Endothelial cell of umbilical vein (primary cell): ENCODE data around the gene ST3GAL5. TPM values are rescaled to one million over a fixed set of nuclear protein-coding genes. Genes with fewer than 3 reads are reported as not detected.

Experiments
- BruUV-seq: library from RNA; stranded (reverse); fragments of 400-500 nt; replicated peaks from 2 replicates; lab custom pipeline; 2021; lab: Mats Ljungman, UMichigan
- CTCF ChIA-PET: fragments of 300-600, 350-600 bp; sonication (Branson Sonifier 250); formaldehyde crosslinking; loops from one replicate; lab custom pipeline; 2021; ENCODE audit warnings: antibody characterized with exemption, inconsistent platforms; lab: Charles Lee
- POLR2A ChIA-PET: fragments of 300-600, 350-600 bp; sonication (Branson Sonifier 250); formaldehyde crosslinking; loops from one replicate; lab custom pipeline; 2021; ENCODE audit warnings: antibody characterized with exemption, inconsistent platforms; lab: Charles Lee
- DNase-seq: peaks from one replicate; pipeline ENCODE4 v3.0.0-alpha.2; 2011; ENCODE audit warnings: low read depth, low spot score
- FAIRE-seq: peaks from 2 replicates; lab custom pipeline; 2011; peaks lifted over from hg19 to GRCh38; lab: Jason Lieb, UNC
- H2AFZ ChIP-seq: 2 replicates; pipeline ENCODE4 v1.6.0; 2012; ENCODE audit warnings: low read depth, low read length, control low read depth, inconsistent platforms
- H3K27ac ChIP-seq: 2 replicates; pipeline ENCODE4 v1.5.1; 2011; ENCODE audit warnings: low read depth, mild to moderate bottlenecking, control low read depth, low read length, moderate library complexity; ENCODE audit not compliant: insufficient read depth
- H3K27me3 ChIP-seq, 2 experiments: 2 replicates each; pipeline versions ENCODE4 v1.6.0 to v1.6.1; 2011; ENCODE audit warnings: low read length in 2 of 2, mixed read lengths in 1 of 2; ENCODE audit not compliant: control insufficient read depth in 2 of 2, insufficient read depth in 2 of 2
- H3K36me3 ChIP-seq, 2 experiments: 2 replicates in 1 of 2; 3 replicates in 1 of 2; pipeline ENCODE4 v1.5.1; 2011; ENCODE audit warnings: low read length in 2 of 2, mild to moderate bottlenecking in 1 of 2, moderate library complexity in 1 of 2; ENCODE audit not compliant: control insufficient read depth in 2 of 2, insufficient read depth in 2 of 2; ENCODE audit errors: extremely low read depth in 1 of 2
- H3K4me1 ChIP-seq: 3 replicates; pipeline ENCODE4 v1.5.1; 2011; ENCODE audit warnings: mild to moderate bottlenecking, low read length; ENCODE audit not compliant: control insufficient read depth, insufficient read depth; ENCODE audit errors: extremely low read depth
- H3K4me2 ChIP-seq: 2 replicates; pipeline ENCODE4 v1.6.1; 2011; ENCODE audit warnings: low read length, control low read depth, mixed read lengths; ENCODE audit not compliant: insufficient read depth
- H3K4me3 ChIP-seq, 3 experiments: fragments of 200-600 bp in 1 of 3; sonication (generic), shearing (Covaris generic) in 1 of 3; replicated peaks in 1 of 3; 2 replicates each; pipeline ENCODE4 v1.5.1; 2011 to 2016; ENCODE audit warnings: control low read depth in 3 of 3, low read length in 3 of 3, mild to moderate bottlenecking in 2 of 3, inconsistent platforms in 1 of 3, low read depth in 1 of 3, moderate library complexity in 1 of 3; ENCODE audit not compliant: insufficient read depth in 1 of 3
- H3K79me2 ChIP-seq: 2 replicates; pipeline ENCODE4 v1.6.0; 2012; ENCODE audit warnings: low read length, inconsistent platforms; ENCODE audit not compliant: control insufficient read depth, insufficient read depth
- H3K9ac ChIP-seq: replicated peaks from 2 replicates; pipeline ENCODE3; 2011; ENCODE audit warnings: low read length, control low read depth; ENCODE audit not compliant: insufficient read depth; ENCODE audit errors: extremely low read depth
- H3K9me1 ChIP-seq: replicated peaks from 3 replicates; pipeline ENCODE4 v1.6.0; 2011; ENCODE audit warnings: mild to moderate bottlenecking, low read length; ENCODE audit not compliant: control insufficient read depth, insufficient read depth; ENCODE audit errors: extremely low read depth
- H3K9me3 ChIP-seq: replicated peaks from 2 replicates; pipeline ENCODE4 v1.5.1; 2012; ENCODE audit warnings: low read length, inconsistent platforms; ENCODE audit not compliant: control insufficient read depth, insufficient read depth
- H4K20me1 ChIP-seq: replicated peaks from 2 replicates; pipeline ENCODE3; 2011; ENCODE audit warnings: mild to moderate bottlenecking, low read length; ENCODE audit not compliant: control insufficient read depth, insufficient read depth; ENCODE audit errors: extremely low read depth
- EZH2 ChIP-seq: IDR thresholded peaks from 2 replicates; pipeline ENCODE4 v1.6.1; 2012; ENCODE audit warnings: borderline replicate concordance, low read depth, mild to moderate bottlenecking, moderate library complexity, low read length, inconsistent platforms; ENCODE audit not compliant: severe bottlenecking
- FOS ChIP-seq: IDR thresholded peaks from 2 replicates; pipeline ENCODE4 v1.6.1; 2011; ENCODE audit warnings: mild to moderate bottlenecking, low read length, moderate library complexity, borderline replicate concordance; ENCODE audit not compliant: insufficient read depth
- GATA2 ChIP-seq: IDR thresholded peaks from 2 replicates; pipeline ENCODE4 v1.7.0; 2011; ENCODE audit warnings: low read depth, mild to moderate bottlenecking, moderate library complexity, mixed read lengths, low read length; ENCODE audit not compliant: insufficient read length, insufficient read depth
- JUN ChIP-seq: IDR thresholded peaks from 2 replicates; pipeline ENCODE4 v1.6.1; 2011; ENCODE audit warnings: borderline replicate concordance, low read depth; ENCODE audit not compliant: insufficient read length, insufficient read depth
- MYC ChIP-seq: IDR thresholded peaks from one replicate; pipeline ENCODE4 v1.6.1; 2011; ENCODE audit warnings: mild to moderate bottlenecking, low read depth, low read length
- POLR2A ChIP-seq: IDR thresholded peaks from 2 replicates; pipeline ENCODE4 v1.6.1; 2012; ENCODE audit warnings: low read depth, mild to moderate bottlenecking, control low read depth, low read length
- POLR2AphosphoS5 ChIP-seq: IDR thresholded peaks from 2 replicates; pipeline ENCODE4 v1.6.1; 2012; ENCODE audit warnings: low read depth, mild to moderate bottlenecking, control low read depth, low read length, moderate library complexity; ENCODE audit not compliant: insufficient read depth
- dilution Hi-C: fragments of 300-500 bp; cut with MboI; formaldehyde crosslinking; loops from one replicate; pipeline ENCODE4 v1.15.0; 2019; ENCODE audit warnings: low sequenced_read_pairs; ENCODE audit not compliant: extremely low pct_ligation_motif_present
- intact Hi-C: fragments of 100-400 bp; cut with micrococcal nuclease; formaldehyde crosslinking; loops from one replicate; pipeline ENCODE4 v1.10.0; 2022
- polyA plus RNA-seq, 4 experiments: library from polyadenylated mRNA; depleted of rRNA in 3 of 4; stranded (reverse) in 3 of 4; unstranded in 1 of 4; fragments of >200 nt; gene quantifications; 2 replicates each; pipeline versions ENCODE4 v1.2.1 to v1.2.3, GENCODE V29; 2011 to 2012; ENCODE audit warnings: missing spikeins in 1 of 4
- total RNA-seq: library from RNA; stranded (reverse); gene quantifications from 2 replicates; pipeline ENCODE4 v1.2.3, GENCODE V29; 2021
- TF ChIP-seq, protein P1 (sequence below), 2 donors: IDR thresholded peaks; 1 replicate in 1 of 2; 2 replicates in 1 of 2; pipeline ENCODE4 v1.5.1; 2011; ENCODE audit warnings: low read length in 2 of 2, mild to moderate bottlenecking in 2 of 2, moderate library complexity in 2 of 2, control low read depth in 1 of 2, inconsistent platforms in 1 of 2, low read depth in 1 of 2; ENCODE audit not compliant: insufficient read depth in 1 of 2; ENCODE audit errors: extremely low read depth in 1 of 2
- TF ChIP-seq, protein P2 (sequence below): IDR thresholded peaks from 2 replicates; pipeline ENCODE4 v1.6.1; 2011; ENCODE audit not compliant: insufficient read depth, insufficient read length

ST3GAL5 gene
- total and polyA plus RNA-seq, 2 donors (not counting 3 experiments of a cell fraction or from before 2014, with no cell fraction given), result 9.5 to 16.0 TPM

- no peaks in the 10 kb centered on the region for H3K9me3 ChIP-seq
Measured at GRCh38 chr2:85888020-85888683, 638 bp downstream of the ST3GAL5 start.

More at GRCh38 chr2:85888020-85888683, 638 bp downstream of the ST3GAL5 start:
- H3K9ac ChIP-seq, result peak overlapping the region; percentile 51
- H2AFZ ChIP-seq, result peak overlapping the region; percentile 86
- no peaks in the 10 kb centered on the region for H3K36me3 ChIP-seq
- H3K9me1 ChIP-seq, result no peaks in the 10 kb centered on the region
- dilution Hi-C loops (no loop called here), intact Hi-C loops (loop anchor here (2.0 to 5.0 kb wide), 3 partner anchors 141 to 185 kb away; no protein-coding TSS in a partner anchor)
- H4K20me1 ChIP-seq, result no peaks in the 10 kb centered on the region
- POLR2A ChIA-PET, result interaction anchor here (1.9 kb wide), 1 partner anchor 149 kb away, joined by 9 read pairs; no protein-coding TSS in a partner anchor
- H3K4me3 ChIP-seq, result peak overlapping the region; percentile 55 to 71 (median 69)
- no TSS peak for BruUV-seq
- TF ChIP-seq, protein P1, sequence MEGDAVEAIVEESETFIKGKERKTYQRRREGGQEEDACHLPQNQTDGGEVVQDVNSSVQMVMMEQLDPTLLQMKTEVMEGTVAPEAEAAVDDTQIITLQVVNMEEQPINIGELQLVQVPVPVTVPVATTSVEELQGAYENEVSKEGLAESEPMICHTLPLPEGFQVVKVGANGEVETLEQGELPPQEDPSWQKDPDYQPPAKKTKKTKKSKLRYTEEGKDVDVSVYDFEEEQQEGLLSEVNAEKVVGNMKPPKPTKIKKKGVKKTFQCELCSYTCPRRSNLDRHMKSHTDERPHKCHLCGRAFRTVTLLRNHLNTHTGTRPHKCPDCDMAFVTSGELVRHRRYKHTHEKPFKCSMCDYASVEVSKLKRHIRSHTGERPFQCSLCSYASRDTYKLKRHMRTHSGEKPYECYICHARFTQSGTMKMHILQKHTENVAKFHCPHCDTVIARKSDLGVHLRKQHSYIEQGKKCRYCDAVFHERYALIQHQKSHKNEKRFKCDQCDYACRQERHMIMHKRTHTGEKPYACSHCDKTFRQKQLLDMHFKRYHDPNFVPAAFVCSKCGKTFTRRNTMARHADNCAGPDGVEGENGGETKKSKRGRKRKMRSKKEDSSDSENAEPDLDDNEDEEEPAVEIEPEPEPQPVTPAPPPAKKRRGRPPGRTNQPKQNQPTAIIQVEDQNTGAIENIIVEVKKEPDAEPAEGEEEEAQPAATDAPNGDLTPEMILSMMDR (IDR thresholded peaks at IDR 0.05; ENCODE audit: extremely low read depth in 1 of 2, insufficient read depth in 1 of 2, low read depth in 1 of 2, low read length in 2 of 2), result no peak
- TF ChIP-seq JUN (no peak), POLR2AphosphoS5 (no peak), MYC (no peak), FOS (no peak), POLR2A (no peak), GATA2 (no peak), EZH2 (no peak)
- TF ChIP-seq, protein P2, sequence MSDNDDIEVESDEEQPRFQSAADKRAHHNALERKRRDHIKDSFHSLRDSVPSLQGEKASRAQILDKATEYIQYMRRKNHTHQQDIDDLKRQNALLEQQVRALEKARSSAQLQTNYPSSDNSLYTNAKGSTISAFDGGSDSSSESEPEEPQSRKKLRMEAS, result no peak
- H3K27ac ChIP-seq, result no peak overlapping the region
- peak overlapping the region; percentile 94 for H3K4me2 ChIP-seq
- DNase-seq (peak; percentile 35), FAIRE-seq (peak; percentile 21)
- CTCF ChIA-PET, result interaction anchor here (0.8 to 6.3 kb wide), 16 partner anchors 9 to 196 kb away, joined by 3 to 194 read pairs (median 7); no protein-coding TSS in a partner anchor
- H3K4me1 ChIP-seq, result peaks cover 27% of the 10 kb centered on the region
- H3K79me2 ChIP-seq, result no peaks in the 10 kb centered on the region
- no peaks in the 10 kb centered on the region for H3K27me3 ChIP-seq
